H54 (cell line): Measurements from ENCODE around the gene PIK3CD.

Source experiments
- DNase-seq: peaks from one replicate; pipeline ENCODE4 v3.0.0; 2011; ENCODE audit warnings: low spot score, mixed read lengths; ENCODE audit not compliant: insufficient read length
- FAIRE-seq: peaks from 3 replicates; lab custom pipeline; 2011; peaks lifted over from hg19 to GRCh38; lab: Jason Lieb, UNC
- POLR2A ChIP-seq: IDR thresholded peaks from 2 replicates; pipeline ENCODE4 v1.6.1; 2011; ENCODE audit warnings: low read depth, mild to moderate bottlenecking, low read length

PIK3CD gene

DNA sequence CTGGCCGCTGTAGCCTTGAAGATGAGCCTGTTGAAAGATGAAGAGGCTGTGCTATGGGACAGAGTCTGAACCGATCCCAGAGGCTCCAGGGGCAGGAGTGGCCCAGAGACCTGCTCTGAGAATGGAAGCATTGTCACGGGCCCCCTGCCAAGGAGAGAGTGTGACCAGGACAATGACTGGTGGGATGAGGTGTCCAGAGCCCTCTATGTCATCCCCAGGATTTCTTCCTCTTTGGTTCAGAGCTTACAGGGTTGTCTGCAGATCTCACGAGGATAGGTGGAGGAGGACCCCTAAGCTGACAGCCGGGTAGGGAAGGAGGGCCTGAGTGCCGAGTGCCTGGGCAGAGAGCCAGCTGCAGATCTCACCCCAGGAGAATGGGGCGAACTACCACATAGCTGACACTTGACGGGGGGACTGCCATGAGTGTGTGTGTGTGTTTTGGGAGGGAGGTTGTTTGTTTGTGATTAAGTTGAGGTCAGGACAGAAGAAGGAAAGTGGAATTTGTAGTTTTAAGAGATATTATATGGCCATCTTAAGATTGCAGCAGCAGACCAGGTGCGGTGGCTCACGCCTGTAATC is 25.4 kb downstream of the PIK3CD start:
- TF ChIP-seq POLR2A = no peak
- FAIRE-seq = no peak
- DNase-seq = no peak

GRCh38 chr1:9680091-9680490 is 28.6 kb downstream of the PIK3CD start:
- FAIRE-seq = no peak
- no peak for TF ChIP-seq POLR2A

GRCh38 chr1:9680828-9681227 is 29.3 kb downstream of the PIK3CD start:
- no peak for FAIRE-seq
- TF ChIP-seq POLR2A = no peak
- DNase-seq = no peak

More at GRCh38 chr1:9680091-9680490, 28.6 kb downstream of the PIK3CD start:
- no peak for DNase-seq

DNA sequence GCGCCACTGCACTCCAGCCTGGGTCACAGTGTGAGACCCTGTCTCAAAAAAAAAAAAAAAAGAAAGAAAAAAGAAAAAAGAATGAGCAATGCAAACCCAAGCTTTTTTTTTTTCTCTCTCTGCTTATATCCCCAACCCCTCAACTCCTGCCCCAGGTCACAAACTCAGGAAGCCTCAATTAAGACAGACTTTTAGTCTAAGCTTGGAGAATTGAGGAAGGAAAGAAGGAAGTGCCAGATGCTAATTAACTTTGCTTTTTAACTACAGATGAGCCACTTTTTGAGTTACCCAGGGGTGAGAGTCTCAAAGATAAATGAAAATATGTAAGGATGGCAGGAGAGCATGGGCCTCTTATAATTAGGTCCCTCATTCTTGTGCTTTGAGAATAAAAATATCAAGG is 33.3 kb downstream of the PIK3CD start:
- DNase-seq (no peak), FAIRE-seq (no peak)
- no peak for TF ChIP-seq POLR2A

- FAIRE-seq (no peak), DNase-seq (peak; percentile 55)
- TF ChIP-seq POLR2A = no peak
Measured at GRCh38 chr1:9687120-9687873, 35.8 kb downstream of the PIK3CD start.

- no peak for FAIRE-seq
Measured at GRCh38 chr1:9687874-9688582, 36.5 kb downstream of the PIK3CD start.

GRCh38 chr1:9688599-9688998 is 37.1 kb downstream of the PIK3CD start:
- no peak for TF ChIP-seq POLR2A
- FAIRE-seq = no peak
- no peak for DNase-seq

More at GRCh38 chr1:9687874-9688582, 36.5 kb downstream of the PIK3CD start:
- DNase-seq = no peak
- TF ChIP-seq POLR2A = no peak

DNA sequence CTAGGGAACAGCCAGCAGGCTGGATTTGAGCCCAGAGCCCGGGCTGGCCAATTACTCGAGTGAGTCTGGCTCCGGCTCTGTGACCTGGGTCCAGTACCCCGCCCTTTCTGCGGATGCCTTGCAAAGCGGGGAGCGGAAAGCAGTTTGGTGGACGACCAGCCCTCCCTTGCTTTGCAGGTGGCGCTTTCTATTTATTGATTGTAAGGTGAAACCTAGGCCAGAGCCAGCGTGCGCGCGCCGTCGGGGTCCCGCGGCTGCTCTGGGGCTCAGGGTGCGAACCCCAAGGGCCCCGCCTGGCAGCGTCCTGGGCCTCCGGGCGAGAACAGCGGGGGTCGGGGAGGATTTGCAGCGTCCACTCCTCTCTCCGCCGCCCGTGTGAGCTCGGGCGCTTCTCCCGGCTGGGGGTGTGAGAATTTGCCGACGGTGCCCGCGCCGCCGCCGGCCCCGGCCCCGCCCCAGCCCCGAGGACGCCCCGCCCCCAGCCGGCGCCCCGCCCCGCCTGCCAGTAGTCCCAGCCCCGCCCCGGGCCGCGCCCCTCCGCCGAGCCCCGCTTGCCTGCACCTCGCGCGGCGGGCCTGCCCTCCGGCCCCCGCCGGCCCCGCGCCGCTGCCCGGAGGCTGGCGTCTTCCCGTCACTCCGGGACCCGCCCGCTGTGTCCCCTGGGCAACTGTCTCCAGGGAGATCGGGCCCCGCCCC is 37.6 kb downstream of the PIK3CD start:
- DNase-seq (peak; percentile 49), FAIRE-seq (no peak)
- TF ChIP-seq POLR2A = no peak

DNA sequence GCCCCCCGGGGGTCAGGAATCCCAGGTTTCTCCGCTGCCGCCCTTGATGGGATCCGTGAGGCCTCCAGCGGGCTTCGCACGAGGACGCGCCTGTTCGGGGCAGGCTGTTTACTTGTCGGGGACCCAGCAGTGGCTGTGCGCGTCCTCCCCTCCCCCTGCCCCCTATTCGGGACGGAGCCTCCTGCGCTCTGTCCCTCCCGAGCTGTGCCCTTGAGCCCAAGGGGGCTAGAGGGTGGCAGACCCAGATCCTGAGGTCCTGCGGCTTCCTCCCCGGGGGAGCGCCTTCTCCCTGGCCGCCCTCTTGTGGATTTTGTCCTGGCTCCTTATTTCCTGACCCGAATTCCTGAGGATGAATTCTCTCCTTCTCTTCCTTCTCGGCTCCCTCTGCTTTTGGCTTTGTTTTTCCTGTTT is 38.4 kb downstream of the PIK3CD start:
- DNase-seq (no peak), FAIRE-seq (no peak)
- no peak for TF ChIP-seq POLR2A

- DNase-seq = no peak
- no peak for FAIRE-seq
- no peak for TF ChIP-seq POLR2A
Measured at GRCh38 chr1:9690440-9691107, 39.0 kb downstream of the PIK3CD start.

- DNase-seq (no peak), FAIRE-seq (no peak)
- no peak for TF ChIP-seq POLR2A
Measured at GRCh38 chr1:9691108-9691445, 39.5 kb downstream of the PIK3CD start.

GRCh38 chr1:9691691-9692090 is 40.2 kb downstream of the PIK3CD start:
- TF ChIP-seq POLR2A = no peak
- DNase-seq (no peak), FAIRE-seq (no peak)

- TF ChIP-seq POLR2A = no peak
- DNase-seq (no peak), FAIRE-seq (no peak)
Measured at GRCh38 chr1:9696793-9697192, 45.3 kb downstream of the PIK3CD start.
